Measurements from ENCODE around the gene SESN1.

DNA sequence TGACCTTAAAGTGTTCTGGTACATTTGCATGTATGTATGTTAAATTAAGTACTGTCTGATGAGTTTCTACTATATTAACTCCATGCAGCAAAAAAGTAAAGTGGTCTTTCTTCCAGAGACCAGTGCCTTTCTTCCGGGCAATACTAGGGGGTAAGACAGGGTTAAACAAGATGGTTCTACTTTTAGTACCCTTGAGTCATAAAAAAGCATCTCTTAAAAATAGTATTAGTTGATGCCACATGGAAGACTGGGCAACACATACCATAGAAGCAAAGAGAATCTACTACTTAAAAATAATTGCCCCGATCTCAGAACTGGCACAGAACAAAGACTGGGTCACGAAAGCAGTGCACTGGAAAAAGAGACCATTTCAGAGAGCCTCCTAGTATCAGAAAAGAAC lies 66.2 kb downstream of the SESN1 start:
- TF ChIP-seq YY1 (IDR thresholded peaks at IDR 0.05; ENCODE audit: insufficient read depth, insufficient read length) (no peak), ZNF274 (IDR thresholded peaks at IDR 0.05; ENCODE audit: low read depth, low read length) (no peak)
